Peyer's patch (tissue), 4 donors: ENCODE measurements around the gene UBR2. TPM values are rescaled to one million over a fixed set of nuclear protein-coding genes. Genes with fewer than 3 reads are reported as not detected.

Experiments
- DNase-seq, 3 donors: peaks; one replicate each; pipeline ENCODE4 v3.0.0-alpha.2; 2017 to 2019
- H3K27ac ChIP-seq, 4 donors: fragments of 200-600 bp; sonication (generic); one replicate each; pipeline ENCODE4 v1.5.1; 2016 to 2019
- H3K27me3 ChIP-seq, 2 donors: fragments of 200-600 bp; sonication (generic); one replicate each; pipeline ENCODE4 v1.5.1; 2019
- H3K36me3 ChIP-seq, 3 donors: fragments of 200-600 bp; sonication (generic); one replicate each; pipeline ENCODE4 v1.5.1; 2016 to 2019
- H3K4me1 ChIP-seq, 4 donors: fragments of 200-600 bp; sonication (generic); one replicate each; pipeline ENCODE4 v1.5.1; 2016 to 2019
- H3K4me3 ChIP-seq, 4 donors: fragments of 200-600 bp; sonication (generic); 1 replicate in 3 of 4; 2 replicates in 1 of 4; pipeline ENCODE4 v1.5.1; 2016 to 2019; ENCODE audit warnings: mild to moderate bottlenecking in 1 of 4
- H3K9me3 ChIP-seq, 4 donors: fragments of 200-600 bp; sonication (generic); one replicate each; pipeline ENCODE4 v1.5.1; 2016 to 2019; ENCODE audit warnings: mild to moderate bottlenecking in 1 of 4
- POLR2A ChIP-seq, 2 donors: fragments of 450-650 bp; IDR thresholded peaks; one replicate each; pipeline ENCODE4 v1.5.1; 2017; ENCODE audit warnings: antibody characterized with exemption in 2 of 2, mild to moderate bottlenecking in 2 of 2, moderate library complexity in 2 of 2
- total RNA-seq, 4 donors: library from RNA; depleted of rRNA; stranded (reverse); fragments of >200 nt; gene quantifications; one replicate each; pipeline ENCODE4 v1.1.0, GENCODE V29; 2016
- TF ChIP-seq, protein P1 (sequence below), 6 experiments: fragments of 450-650 bp in 4 of 6; fragments of 200-600 bp in 2 of 6; sonication (generic) in 1 of 6; IDR thresholded peaks; one replicate each; pipeline ENCODE4 v1.5.1; 2017 to 2019; ENCODE audit warnings: antibody characterized with exemption in 6 of 6, mild to moderate bottlenecking in 3 of 6, moderate library complexity in 1 of 6

The UBR2 gene
- total RNA-seq, 4 donors from 2014 or later: 36.4 to 51.2 (median 41.1) TPM

DNA sequence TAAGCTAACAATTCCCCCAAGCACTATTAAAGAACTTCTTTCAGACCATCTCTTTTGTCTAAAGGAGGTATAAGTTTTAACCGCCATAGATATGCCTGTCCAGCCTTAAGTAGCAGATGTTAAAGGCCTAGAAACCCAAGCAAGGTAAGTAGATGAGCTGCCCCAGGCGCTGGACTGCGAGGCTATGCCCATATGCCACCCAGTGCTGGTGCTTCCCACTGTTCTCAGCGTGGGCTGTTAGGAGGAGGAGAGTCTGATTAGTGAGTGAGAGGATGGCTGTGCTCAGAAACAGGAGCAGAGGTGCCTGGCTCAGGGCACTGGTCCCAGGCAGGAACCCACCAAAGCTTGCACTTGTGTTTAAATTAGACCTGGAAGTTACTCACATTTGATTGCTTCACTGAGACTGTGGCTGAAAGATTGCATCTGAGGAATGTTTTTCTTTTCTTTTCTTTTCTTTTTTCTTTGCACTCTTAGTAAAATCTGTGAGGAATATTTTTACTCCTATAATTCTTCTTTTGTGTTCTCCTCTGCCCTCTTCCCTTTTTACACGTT, 126.4 kb downstream of the UBR2 start:
- TF ChIP-seq, protein P1, sequence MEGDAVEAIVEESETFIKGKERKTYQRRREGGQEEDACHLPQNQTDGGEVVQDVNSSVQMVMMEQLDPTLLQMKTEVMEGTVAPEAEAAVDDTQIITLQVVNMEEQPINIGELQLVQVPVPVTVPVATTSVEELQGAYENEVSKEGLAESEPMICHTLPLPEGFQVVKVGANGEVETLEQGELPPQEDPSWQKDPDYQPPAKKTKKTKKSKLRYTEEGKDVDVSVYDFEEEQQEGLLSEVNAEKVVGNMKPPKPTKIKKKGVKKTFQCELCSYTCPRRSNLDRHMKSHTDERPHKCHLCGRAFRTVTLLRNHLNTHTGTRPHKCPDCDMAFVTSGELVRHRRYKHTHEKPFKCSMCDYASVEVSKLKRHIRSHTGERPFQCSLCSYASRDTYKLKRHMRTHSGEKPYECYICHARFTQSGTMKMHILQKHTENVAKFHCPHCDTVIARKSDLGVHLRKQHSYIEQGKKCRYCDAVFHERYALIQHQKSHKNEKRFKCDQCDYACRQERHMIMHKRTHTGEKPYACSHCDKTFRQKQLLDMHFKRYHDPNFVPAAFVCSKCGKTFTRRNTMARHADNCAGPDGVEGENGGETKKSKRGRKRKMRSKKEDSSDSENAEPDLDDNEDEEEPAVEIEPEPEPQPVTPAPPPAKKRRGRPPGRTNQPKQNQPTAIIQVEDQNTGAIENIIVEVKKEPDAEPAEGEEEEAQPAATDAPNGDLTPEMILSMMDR (IDR thresholded peaks at IDR 0.05): no peak
- no peak for TF ChIP-seq POLR2A (IDR thresholded peaks at IDR 0.05)
- Histone ChIP-seq H3K9me3 (no peaks in the 10 kb centered on the region), H3K27ac (no peak overlapping the region), H3K4me3 (no peak overlapping the region), H3K4me1 (no peaks in the 10 kb centered on the region), H3K36me3 (peaks cover 0 to 80% (median 0%) of the 10 kb centered on the region in 3 donors), H3K27me3 (no peaks in the 10 kb centered on the region)
- peak in 1 of 3 donors; percentile 36 for DNase-seq

DNA sequence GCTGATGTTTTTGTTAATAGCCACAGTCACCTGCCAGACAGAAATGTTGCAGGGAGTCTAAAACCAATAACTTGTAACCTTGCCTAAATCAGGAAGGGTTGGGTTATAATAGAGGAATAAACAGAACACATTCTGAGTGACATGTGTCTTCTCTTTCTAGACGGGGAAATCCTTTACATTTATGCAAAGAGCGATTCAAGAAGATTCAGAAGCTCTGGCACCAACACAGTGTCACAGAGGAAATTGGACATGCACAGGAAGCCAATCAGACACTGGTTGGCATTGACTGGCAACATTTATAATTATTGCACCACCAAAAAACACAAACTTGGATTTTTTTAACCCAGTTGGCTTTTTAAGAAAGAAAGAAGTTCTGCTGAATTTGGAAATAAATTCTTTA, 127.0 kb downstream of the UBR2 start:
- H3K27me3 ChIP-seq: no peaks in the 10 kb centered on the region
- H3K36me3 ChIP-seq: peaks cover 0 to 74% (median 0%) of the 10 kb centered on the region in 3 donors
- no peaks in the 10 kb centered on the region for H3K4me1 ChIP-seq
- TF ChIP-seq, protein P1 (IDR thresholded peaks at IDR 0.05): no peak
- no peak for TF ChIP-seq POLR2A (IDR thresholded peaks at IDR 0.05)
- H3K4me3 ChIP-seq: no peak overlapping the region
- no peak for DNase-seq
- H3K9me3 ChIP-seq: no peaks in the 10 kb centered on the region
- no peak overlapping the region for H3K27ac ChIP-seq

DNA sequence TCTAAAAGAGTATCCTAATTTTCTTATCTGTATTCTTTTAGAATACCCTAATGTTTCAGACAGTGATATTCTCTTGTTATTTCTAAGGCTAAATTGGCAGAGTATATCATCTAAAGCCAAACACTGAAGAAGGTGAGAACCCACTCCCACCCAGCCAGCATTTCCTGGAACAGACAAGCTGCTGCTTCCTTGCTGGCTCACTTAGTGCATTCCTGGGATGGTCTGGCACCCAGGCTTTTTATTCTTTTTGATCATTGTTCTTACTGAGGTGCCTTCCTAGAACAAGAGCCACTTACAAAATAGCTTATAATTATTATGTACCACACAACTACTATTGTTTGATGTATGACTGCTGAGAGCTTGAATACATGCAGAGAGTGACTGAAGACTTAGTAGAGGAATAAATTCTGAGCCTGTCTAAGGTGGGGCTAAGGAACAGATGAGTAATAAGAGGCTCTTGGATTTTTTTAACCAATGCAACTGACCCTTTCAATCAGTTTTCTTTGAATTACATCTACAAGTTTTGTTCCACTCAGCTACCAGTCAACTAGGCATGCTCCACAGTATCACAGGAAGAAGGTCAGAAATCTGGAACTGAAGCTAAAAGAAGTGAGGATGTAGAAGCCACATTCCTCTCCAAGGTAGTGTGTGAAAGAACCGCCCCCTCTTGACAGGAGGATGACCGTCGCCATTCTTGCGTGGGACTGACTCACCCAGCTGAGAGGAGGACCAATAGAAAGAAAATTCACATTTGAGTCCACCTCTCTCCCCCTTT, 128.5 kb downstream of the UBR2 start:
- Histone ChIP-seq H3K4me3 (no peak overlapping the region), H3K9me3 (no peaks in the 10 kb centered on the region), H3K36me3 (peaks cover 0 to 61% (median 0%) of the 10 kb centered on the region in 3 donors), H3K4me1 (no peaks in the 10 kb centered on the region), H3K27me3 (no peaks in the 10 kb centered on the region), H3K27ac (peak overlapping the region in 1 of 4 donors; percentile 13)
- TF ChIP-seq, protein P1 (IDR thresholded peaks at IDR 0.05): no peak
- no peak for TF ChIP-seq POLR2A (IDR thresholded peaks at IDR 0.05)
- DNase-seq: peak in 1 of 3 donors; percentile 2

DNA sequence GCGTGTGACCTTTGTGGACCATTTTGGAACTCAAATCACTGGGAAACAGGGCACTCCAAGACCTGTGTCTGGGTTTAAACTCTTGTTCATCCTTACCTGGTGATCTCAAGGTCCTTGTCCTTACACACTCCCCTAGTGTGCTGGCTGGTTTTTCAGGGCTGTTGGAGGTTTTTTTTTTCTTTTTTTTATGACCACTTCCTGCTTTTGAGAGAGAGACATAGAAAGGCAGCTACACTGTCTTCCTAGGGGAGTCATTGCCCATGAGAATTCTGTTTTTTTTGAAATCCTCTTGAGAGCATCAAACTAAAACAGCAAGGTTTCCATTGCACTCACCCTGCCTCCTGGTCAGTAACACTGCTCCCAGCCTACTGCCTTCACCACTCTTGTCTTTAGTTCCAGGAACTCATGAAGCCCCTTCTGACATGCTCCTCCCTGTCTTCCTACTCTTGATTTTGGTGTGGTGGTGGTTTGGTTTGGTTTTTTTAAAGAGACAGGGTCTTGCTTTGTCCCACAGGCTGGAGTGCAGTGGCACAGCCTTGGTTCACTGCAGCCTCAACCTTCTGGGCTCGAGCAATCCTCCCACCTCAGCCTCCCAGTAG, 130.0 kb downstream of the UBR2 start:
- peaks cover 0 to 46% (median 0%) of the 10 kb centered on the region in 3 donors for H3K36me3 ChIP-seq
- no peak for TF ChIP-seq POLR2A (IDR thresholded peaks at IDR 0.05)
- no peaks in the 10 kb centered on the region for H3K9me3 ChIP-seq
- H3K4me1 ChIP-seq: no peaks in the 10 kb centered on the region
- DNase-seq: peak in 1 of 3 donors; percentile 29
- H3K27ac ChIP-seq: no peak overlapping the region
- no peaks in the 10 kb centered on the region for H3K27me3 ChIP-seq
- no peak overlapping the region for H3K4me3 ChIP-seq

DNA sequence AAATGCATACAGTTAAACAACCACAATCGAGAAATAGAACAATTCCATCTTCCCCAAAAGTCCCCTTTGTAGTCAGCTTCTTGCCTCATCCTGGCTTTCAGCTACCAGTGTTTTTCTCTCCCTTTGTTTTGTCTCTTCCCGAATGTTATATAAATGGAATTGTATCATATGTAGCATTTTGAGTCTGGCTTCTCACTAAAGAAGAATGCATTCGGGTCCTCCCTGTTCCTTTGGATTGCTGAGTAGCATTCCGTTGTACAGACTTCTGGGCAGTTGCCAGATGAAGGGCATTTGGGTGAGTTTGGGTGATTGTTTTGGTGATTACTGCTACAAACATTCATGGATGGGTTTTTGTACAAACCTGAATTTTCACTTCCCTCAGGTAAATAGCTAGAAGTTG, 130.8 kb downstream of the UBR2 start:
- H3K27me3 ChIP-seq: no peaks in the 10 kb centered on the region
- no peak overlapping the region for H3K27ac ChIP-seq
- H3K4me1 ChIP-seq: no peaks in the 10 kb centered on the region
- no peaks in the 10 kb centered on the region for H3K9me3 ChIP-seq
- H3K36me3 ChIP-seq: peaks cover 0 to 39% (median 0%) of the 10 kb centered on the region in 3 donors
- TF ChIP-seq POLR2A (IDR thresholded peaks at IDR 0.05): no peak
- TF ChIP-seq, protein P1 (IDR thresholded peaks at IDR 0.05): no peak
- DNase-seq: peak in 1 of 3 donors; percentile 29
- no peak overlapping the region for H3K4me3 ChIP-seq
